ENCODE results near the gene LRRC27.

LRRC27 gene

DNA sequence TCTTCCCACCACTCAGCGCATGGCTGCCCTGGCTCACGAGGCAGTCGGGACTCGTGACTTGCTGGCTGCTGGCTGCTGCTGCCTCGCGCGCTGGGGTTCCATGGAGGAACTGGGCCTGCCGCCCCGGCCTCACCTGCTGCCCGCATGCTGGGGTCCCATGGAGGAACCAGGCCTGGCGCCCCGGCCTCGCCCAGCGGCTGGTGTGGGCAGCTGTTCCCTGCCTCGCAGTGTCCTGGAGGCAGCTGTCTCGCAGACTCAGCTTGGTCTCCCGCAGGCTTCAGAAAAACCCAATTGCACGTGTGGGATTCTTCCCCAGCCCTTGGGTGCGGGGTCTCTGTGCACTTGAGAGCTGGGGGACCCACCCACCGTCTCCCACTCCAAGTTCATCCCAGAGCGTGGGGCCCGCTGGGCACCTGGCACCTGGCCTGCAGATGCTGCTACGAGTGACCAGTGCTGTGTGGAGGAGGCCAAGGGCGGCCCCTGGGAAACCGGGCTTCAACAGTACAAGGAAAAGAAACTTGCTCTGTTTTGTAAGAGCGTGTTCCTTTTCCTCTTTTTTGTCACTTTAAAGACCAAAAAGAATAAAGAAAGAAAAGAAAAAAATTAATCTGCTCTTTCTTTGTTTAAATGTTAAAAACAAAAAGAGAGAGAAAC is 85.4 kb downstream of the LRRC27 start:
- no peak for DNase-seq

DNA sequence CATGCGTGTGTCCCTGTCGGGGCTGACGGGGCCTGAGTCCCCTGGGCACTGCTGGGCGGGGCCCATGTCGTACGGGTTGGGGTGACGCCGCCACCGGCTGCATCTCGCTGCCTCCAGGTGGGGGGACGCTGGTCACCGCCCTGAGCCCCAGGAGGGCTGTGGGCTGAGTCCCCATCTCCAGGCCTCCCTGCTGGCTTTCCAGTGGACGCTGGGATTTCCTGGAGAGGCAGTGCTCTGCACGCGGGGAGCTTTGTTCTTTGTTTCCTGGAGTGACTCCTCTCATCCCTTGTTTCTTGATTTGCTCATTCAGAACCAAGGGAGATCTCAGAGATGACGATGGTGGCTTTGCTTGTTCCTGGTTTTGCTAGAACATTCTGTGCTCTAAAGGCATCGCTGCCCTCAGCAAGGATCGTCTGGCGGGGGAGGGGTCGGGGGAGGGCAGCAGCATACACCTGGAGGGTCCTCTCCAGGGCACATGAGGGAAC is 86.0 kb downstream of the LRRC27 start:
- no peak for DNase-seq

DNA sequence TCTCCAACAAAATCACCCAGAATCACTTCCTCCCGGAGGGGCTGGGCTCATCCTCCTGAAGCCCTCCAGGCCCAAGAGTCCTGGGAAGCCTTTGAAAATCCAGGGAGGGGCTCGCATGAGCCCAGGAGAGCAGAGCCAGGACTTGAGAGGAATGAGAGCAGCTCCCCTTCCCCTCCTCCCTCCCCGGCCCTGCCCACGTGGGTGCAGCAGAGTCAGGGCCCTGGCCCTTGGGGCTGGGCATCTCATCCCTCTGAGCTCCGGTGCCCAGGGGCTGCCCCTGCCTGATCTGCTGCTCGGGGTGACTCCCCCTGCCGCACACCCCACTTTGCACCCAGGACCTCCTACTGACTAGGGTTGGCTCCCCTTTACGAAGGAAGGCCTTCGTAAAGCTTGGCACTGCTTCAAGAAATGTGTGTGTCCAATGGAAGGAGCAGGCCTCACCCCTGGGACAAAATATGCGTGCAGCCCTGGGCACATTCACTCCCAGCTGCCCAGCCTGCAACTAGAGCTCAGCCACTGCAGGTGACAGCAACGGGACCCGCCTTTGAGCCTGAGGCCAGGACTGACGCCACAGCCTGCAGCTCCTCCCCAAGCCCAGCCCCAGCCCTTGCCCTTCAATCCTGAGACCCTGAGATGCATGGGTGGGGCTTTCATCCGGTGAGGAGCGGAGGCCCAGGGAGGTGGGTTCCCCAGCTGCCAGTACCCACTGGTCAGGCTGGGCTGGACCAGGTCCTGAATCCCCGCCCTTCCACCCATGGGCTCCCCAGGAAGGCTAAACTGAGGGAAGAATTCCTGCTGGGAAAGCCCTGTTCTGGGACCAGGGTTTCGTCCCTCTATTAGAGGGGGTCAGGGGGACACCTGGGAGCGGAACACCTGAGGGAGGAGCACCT is 86.8 kb downstream of the LRRC27 start:
- DNase-seq: peak; percentile 84

DNA sequence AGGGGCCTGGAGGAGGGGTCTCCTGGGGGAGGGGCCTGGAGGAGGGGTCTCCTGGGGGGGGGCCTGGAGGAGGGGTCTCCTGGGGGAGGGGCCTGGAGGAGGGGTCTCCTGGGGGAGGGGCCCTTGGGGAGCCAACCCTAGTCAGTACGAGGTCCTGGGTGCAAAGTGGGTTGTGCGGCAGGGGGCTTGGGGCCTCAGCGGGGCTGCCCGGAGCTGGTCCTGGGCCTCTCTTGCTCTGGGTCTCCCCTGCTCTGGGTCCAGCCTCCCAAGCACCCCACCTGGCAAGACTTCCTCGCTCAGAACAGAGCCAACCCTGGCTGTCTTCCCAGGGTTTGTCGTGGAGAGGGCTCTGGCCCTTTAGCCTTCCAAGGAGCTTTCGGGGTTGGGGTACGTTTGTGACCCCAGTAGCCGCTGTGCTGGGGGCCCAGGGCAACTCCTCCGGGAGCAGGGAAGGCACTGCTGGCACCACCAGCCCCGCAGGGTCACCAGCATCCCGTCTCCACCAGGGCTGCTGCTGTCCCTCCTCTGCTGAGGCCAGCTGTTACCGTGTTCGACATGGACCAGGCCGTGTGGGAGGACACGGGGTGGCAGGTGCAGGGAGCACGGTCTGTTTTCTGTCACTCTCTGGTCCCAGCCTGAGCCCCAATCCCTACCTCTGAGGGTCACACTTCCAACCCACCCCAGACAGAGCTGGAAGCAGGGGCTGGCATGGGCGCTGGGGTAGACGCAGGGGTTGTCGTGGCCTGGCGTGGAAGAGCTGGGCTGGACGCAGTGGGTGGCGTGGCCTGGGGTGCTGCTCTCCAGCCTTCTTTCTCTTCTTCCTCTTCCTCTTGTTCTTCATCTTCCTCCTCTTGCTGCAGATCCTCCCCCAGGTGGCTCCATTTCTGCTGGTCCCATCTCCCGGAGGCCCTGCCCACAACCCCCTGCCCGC is 87.8 kb downstream of the LRRC27 start:
- DNase-seq: no peak

DNA sequence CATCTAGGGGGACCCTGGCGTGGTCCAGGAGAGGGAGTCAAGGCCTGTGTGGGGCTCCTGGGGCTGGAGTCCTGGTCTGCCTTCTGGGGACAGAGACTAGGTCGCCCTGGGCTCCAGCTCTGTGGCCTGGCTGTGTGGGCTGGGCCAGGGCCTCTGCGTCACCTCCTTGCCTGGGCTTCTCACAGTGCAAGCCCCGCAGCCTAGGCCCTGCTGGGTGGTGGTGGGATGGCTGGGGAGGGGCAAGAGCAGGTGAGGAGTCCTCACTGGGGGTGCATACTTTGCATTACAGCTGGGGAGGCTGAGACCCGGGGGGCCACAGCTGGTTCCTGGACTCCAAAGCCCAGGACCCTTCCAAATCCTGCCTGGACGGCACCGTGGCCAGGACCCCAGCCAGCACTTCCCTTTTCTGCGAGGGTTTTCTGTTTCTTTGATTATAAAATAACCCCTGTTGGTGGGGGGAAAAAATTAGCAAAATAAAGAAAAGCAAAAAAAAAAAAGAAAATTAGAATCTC is 88.5 kb downstream of the LRRC27 start:
- DNase-seq: no peak

DNA sequence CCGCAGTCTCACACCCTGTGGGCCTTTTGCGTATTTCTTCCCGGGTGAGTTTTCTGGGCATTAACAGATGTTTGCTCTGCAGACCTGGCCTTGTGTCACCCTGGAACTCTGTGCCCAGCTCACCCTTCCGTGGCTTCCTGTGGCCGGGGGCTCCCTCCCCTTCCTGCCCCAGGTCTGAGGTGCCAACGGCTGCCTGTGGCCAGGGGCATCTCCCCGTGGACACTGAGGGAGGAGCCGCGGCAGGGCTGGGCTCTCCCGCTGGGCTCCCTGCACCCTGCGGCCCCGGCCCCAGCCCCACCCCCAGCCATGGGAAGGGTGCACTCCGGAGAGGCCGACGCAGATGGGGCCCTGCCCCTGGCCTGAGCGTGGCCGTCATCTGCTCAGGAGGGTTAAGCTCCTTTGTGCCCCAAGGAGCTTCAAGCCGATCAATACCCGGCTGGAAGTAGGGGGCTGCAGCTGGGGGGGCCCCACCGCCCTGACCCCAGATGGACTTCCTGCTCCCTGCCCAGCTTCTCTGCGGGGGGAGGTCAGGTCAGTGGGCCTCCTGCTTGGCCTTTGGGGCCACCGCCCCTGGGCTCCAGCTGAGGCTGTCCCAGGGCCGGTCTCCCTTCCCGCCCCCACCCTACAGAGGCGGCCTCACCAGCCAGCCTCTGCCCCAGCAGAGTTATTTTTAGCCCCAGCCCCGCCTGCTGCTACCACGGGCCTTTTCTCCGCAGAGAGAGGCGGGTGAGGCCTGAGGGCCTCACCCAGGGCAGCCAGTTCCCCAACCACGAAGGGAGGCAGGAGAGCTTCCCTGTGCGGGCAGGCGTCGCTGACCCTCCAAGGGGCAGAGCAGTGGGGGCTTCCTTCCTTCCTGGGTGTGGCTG is 89.2 kb downstream of the LRRC27 start:
- peak; percentile 66 for DNase-seq

DNA sequence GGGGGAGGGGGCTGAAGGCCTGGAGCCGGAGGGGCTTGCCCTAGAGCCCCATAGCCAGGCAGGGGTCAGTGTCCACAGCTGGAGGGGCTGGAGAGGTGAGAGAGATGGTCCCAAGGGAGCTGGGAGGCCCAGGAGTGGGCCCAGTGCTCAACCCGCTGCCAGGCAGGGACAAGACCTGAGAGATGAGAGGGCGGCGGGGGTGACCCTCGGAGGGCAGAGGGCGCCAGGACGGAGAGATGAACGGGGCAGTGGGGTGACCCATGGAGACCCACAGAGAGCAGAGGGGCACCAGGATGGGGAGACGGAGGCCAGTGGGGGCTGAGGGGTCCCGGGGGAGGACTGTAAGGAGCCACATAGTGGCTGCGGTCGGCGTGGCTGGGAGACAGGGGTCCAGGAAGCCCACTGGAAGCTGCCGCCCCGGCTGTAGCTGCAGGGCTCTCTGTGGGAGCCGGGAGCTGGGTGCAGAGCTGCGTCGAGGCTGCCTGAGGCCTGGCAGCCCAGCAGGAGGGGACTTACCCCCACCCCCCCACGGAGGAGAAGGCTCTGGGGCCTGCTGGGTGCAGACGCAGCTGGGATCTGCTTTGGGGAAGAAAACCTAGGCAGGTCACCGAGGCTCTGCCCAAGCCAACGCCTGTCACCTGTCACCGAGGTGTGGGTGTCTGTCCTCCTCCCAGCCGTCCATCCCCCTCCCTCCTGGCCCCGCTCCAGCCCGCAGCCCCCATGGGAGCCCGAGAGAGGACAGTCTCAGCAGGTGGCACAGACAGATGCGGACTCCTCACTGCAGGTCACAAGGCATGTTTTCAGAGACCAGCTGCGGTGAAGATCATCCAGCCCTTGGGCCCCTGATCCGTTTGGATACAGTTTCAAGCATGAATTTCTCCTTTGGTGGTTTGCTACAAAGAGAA is 90.1 kb downstream of the LRRC27 start:
- peak; percentile 82 for DNase-seq

DNA sequence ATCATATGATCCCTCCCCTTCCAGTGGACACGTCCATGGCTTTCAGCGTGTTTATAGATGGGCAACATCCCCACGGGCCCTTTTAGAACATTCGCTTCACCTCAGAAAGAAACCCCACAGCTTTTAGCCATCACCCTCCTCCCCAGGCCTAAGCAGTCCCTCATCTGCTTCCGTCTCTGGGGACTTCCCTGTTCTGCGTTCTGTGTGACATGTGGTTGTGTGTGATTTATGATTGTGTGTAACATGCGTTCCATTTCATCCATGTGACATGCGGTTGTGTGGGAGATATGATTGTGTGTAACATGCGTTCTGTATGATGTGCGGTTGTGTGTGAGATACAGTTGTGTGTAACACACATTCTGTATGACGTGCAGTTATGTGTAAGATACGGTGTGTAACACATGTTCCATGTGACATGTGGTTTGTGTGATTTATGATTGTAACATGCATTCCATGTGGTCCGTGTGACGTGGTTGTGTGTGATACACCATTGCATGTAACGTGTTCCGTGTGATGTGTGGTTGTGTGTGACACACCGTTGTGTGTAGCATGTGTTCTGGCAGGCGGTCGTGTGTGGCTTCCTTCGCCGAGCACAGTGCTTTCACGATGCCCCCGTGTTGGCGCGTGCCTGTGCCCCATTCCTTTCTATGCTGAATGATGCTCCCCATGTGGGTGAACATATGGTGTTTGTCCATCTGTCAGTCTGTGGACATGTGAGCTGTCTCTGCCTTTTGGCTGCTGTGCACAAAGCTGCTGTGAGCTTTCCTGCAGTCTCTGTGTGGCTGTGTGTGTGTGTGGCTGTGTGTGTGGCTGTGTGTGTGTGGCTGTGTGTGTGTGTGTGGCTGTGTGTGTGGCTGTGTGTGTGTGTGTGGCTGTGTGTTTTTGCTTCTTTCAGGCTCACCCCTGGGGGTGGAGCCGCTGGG is 91.2 kb downstream of the LRRC27 start:
- DNase-seq: peak; percentile 33

DNA sequence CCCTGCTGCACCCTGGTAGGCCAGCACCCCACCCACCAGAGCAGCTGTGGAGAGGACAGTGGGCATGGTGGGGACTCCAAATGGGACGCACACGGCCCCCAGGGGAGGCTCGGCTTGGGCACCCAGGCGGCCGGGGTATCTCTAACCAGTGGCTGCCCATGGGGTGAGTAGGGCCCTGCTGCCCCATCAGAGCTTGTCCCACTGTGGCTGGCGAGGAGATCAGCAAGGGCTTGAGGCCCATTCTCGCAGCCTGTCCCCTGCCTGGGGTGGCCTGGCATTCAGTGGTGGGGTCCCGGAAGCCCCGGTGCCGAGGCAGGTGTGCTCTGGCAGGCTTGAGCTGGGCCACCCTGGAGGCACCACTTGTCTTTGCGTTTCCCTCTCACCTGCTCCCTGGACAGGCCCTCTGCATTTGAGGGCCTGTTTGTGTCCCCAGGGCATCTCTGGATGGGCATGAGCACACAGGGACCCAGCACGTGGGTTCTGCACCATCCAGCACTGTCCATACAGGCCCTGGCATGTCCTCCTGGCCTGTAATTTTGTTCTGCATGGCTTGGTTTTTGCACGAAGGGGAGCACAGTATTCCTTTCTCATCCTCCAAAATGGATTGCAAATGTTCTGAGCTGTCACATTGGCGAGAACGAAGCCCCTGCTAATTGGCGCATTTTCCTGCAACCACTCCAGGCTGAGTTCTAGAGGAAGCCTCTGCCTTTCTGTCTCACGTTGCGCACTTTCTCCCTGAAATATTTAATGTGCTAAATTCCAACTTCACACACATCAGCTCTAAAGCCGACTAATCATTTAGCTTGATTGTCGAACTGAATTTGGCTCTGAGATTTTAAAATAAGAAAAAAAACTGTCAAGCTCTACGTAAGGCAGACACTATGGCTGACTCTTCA is 92.2 kb downstream of the LRRC27 start:
- peak; percentile 76 for DNase-seq

DNA sequence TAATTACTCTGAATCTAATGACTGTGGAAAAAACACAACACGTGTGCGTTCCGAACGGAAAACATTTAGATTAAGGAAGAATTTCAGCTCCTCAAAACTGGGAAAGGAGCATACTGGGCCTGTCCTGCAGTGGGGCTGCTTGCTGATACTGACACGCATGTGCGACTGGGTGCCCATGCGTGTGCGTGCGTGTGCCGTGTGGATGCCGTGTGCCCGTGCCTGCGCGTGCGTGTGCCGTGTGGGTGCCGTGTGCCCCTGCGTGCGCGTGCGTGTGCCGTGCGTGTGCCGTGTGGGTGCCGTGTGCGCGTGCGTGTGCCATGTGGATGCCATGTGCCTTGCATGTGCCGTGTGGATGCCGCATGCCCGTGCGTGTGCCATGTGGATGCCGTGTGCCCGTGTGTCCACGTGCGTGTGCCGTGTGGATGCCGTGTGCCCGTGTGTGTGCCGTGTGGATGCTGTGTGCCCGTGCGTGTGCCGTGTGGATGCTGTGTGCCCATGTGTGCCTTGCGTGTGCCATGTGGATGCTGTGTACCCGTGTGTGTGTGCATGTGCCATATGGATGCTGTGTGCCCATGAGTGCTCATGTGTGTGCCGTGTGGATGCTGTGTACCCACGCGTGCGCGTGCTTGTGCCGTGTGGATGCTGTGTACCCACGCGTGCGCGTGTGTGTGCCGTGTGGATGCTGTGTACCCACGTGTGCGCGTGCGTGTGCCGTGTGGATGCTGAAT is 93.2 kb downstream of the LRRC27 start:
- DNase-seq: no peak

DNA sequence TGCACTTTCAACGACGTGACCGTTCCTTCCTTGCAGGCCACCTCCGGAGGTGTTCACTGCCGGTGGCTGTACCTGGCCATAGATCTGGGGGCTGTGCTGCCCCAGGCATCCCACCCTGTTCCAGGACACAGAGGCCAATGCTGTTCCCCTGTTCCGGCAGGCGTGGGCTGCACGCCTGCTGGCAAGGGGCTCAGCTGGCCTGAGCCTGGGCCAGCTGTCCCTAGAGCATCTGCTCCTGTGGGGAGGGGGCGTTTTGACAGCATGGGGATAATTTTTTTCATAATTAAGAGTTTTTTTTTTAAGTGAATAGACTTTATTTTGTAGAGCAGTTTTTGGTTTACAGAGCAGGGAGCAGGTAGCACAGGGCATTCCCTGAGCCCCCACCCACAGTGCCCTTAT is 93.8 kb downstream of the LRRC27 start:
- DNase-seq: no peak

DNA sequence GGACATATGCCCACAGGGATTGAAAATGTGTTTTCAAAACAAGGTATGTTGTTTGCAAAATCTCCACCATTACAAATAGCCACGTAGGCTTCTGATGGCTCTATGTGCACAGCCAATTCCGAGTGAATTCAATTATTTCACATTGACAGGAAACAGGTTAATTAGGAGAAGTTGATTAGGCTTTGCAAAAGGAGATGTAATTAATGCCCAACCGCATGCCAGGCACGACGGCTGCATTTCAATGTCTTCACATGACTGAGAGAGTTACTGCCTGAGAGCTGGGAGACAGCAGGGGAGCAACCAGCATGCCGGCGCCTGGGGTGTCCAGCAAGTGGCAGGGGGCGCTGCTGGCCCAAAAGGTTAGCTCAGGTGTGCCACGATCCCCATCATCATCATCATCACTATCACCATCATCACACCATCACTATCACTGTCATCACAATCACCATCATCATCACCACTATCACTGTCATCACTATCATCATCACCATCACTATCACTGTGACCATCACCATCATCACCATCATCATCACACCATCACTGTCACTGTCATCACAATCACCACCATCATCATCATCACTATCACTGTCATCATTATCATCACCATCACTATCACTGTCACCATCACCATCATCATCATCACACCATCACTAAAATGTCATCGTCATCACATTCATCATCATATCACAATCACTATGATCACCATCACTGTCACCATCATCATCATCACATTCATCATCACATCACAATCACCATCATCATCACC is 95.2 kb downstream of the LRRC27 start:
- DNase-seq: no peak

DNA sequence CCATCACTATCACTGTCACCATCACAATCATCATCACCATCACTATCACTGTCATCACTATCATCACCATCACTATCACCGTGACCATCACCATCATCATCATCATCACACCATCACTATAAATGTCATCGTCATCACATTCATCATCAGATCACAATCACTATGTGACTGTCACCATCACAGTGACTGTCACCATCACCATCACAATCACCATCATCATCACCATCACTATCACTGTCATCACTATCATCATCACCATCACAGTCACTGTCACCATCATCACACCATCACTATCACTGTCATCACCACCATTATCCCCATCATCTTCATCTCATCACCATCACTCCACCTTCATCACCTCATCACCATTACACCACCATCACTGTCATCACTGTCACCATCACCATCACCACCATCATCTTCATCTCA is 96.0 kb downstream of the LRRC27 start:
- no peak for DNase-seq

DNA sequence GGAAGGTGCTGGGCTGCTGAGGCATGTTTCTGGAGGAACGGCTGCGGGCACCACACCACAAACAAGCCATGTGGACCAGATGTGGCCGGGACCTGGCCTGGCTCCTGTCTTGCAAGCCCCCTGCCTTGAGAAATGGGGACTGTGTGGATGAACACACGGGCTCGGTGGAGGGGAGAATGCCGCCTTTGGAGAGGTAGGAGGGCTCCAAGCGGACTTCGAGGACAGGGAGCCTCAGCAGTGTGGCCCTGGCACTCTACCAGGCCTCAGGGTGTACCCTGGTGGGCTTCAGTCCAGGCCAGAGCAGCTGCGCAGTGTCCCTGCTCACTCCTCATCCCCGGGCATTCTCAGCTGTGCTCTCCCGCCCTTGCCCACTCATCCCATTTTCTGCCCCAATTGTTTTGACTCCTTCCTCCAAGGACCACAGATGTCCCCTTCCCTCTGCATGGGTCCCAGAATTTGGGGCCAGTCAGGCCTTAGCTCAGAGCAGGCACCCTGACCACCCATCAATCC is 96.5 kb downstream of the LRRC27 start:
- DNase-seq: no peak

All from NCI-H345 (cell line).